Bronchial epithelial cell (primary cell): Measurements from ENCODE around the gene CCL26. TPM values are rescaled to one million over a fixed set of nuclear protein-coding genes. Genes with fewer than 3 reads are reported as not detected.
"Not testable (repeated sequence)": the region's sequence is repeated elsewhere in the genome, so short reads cannot be mapped to it uniquely, and the experiment has no call there.

Experiments used
- DNase-seq: peaks from one replicate; pipeline ENCODE4 v3.0.0-alpha.2; 2010; ENCODE audit warnings: low read depth
- FAIRE-seq: peaks from 2 replicates; lab custom pipeline; 2011; peaks lifted over from hg19 to GRCh38; lab: Jason Lieb, UNC
- H3K27me3 ChIP-seq: 2 replicates; pipeline ENCODE4 v1.5.1; 2011; ENCODE audit warnings: low read length; ENCODE audit not compliant: control insufficient read depth, insufficient read depth
- H3K36me3 ChIP-seq: 2 replicates; pipeline ENCODE4 v1.5.1; 2011; ENCODE audit warnings: low read length; ENCODE audit not compliant: control insufficient read depth, insufficient read depth
- H3K4me3 ChIP-seq: 2 replicates; pipeline ENCODE4 v1.5.1; 2011; ENCODE audit warnings: mild to moderate bottlenecking, low read depth, low read length, control low read depth
- total RNA-seq: library from RNA; depleted of rRNA; stranded (reverse); fragments of >200 nt; gene quantifications from 2 replicates; pipeline ENCODE4 v1.2.1, GENCODE V29; 2014
- TF ChIP-seq, protein P1 (sequence below): IDR thresholded peaks from 2 replicates; pipeline ENCODE4 v1.5.1; 2011; ENCODE audit warnings: mild to moderate bottlenecking, moderate library complexity, low read length, control low read depth, inconsistent platforms; ENCODE audit not compliant: insufficient read depth, severe bottlenecking

Gene CCL26
- total RNA-seq, 1 donor from 2014 or later: not detected

- FAIRE-seq (no peak), DNase-seq (no peak)
- Histone ChIP-seq H3K27me3 (no peaks in the 10 kb centered on the region), H3K36me3 (no peaks in the 10 kb centered on the region), H3K4me3 (no peak overlapping the region)
- TF ChIP-seq, protein P1, sequence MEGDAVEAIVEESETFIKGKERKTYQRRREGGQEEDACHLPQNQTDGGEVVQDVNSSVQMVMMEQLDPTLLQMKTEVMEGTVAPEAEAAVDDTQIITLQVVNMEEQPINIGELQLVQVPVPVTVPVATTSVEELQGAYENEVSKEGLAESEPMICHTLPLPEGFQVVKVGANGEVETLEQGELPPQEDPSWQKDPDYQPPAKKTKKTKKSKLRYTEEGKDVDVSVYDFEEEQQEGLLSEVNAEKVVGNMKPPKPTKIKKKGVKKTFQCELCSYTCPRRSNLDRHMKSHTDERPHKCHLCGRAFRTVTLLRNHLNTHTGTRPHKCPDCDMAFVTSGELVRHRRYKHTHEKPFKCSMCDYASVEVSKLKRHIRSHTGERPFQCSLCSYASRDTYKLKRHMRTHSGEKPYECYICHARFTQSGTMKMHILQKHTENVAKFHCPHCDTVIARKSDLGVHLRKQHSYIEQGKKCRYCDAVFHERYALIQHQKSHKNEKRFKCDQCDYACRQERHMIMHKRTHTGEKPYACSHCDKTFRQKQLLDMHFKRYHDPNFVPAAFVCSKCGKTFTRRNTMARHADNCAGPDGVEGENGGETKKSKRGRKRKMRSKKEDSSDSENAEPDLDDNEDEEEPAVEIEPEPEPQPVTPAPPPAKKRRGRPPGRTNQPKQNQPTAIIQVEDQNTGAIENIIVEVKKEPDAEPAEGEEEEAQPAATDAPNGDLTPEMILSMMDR: no peak
These were observed 30.5 kb upstream of the CCL26 start for GRCh38 chr7:75802552-75802821.

GRCh38 chr7:75798770-75799169 lies 26.8 kb upstream of the CCL26 start:
- H3K4me3 ChIP-seq: no peak overlapping the region
- no peak for FAIRE-seq
- H3K27me3 ChIP-seq: peaks cover 2% of the 10 kb centered on the region
- TF ChIP-seq, protein P1: no peak
- no peak for DNase-seq
- no peaks in the 10 kb centered on the region for H3K36me3 ChIP-seq

DNA sequence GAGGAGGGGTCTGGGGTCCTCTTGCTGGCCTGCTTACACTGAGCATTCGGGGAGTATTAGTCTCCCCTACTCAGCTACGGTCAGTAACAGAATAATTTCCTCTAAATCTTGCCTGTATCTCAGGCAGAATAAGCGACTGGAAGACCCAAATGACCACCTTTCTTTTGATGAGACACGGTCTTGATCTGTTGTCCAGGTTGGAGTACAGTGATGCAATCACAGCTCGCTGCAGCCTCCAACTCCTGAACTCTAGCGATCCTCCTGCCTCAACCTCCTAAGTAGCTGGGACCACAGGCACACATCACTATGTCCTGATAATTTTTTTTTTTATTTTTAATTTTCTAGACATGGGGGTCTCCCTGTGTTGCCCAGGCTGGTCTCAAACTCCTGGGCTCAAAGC lies 24.4 kb upstream of the CCL26 start:
- DNase-seq: no peak
- peaks cover 2% of the 10 kb centered on the region for H3K27me3 ChIP-seq
- no peak for FAIRE-seq
- no peak overlapping the region for H3K4me3 ChIP-seq
- TF ChIP-seq, protein P1: no peak
- no peaks in the 10 kb centered on the region for H3K36me3 ChIP-seq

GRCh38 chr7:75795831-75796285 lies 23.8 kb upstream of the CCL26 start:
- Histone ChIP-seq H3K4me3 (no peak overlapping the region), H3K36me3 (no peaks in the 10 kb centered on the region), H3K27me3 (peaks cover 2% of the 10 kb centered on the region)
- TF ChIP-seq, protein P1: no peak
- FAIRE-seq (no peak), DNase-seq (no peak)

DNA sequence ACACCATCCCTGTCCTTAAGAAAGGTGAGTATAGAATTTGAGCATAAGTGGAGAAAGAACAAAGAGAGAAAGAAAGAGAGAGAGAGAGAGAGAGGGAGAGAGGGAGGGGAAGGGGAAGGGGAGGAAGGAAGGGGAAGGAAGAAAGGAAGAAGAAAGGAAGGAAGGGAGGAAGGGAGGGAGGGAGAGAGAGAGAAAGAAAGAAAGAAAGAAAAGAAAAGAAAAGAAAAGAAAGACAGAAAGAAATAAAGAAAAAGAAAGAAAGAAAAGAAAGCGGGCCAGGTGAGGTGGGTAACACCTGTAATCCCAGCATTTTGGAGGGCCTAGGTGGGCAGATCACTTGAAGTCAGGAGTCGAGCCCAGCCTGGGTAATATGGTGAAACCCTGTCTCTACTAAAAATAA lies 21.7 kb upstream of the CCL26 start:
- FAIRE-seq: no peak
- no peak for DNase-seq

GRCh38 chr7:75792567-75792966 lies 20.6 kb upstream of the CCL26 start:
- DNase-seq, H3K27me3 ChIP-seq, H3K4me3 ChIP-seq, H3K36me3 ChIP-seq, FAIRE-seq: not testable (repeated sequence)

More for the DNA sequence above, 21.7 kb upstream of the CCL26 start:
- no peaks in the 10 kb centered on the region for H3K36me3 ChIP-seq
- TF ChIP-seq, protein P1: no peak
- no peak overlapping the region for H3K4me3 ChIP-seq
- peaks cover 2% of the 10 kb centered on the region for H3K27me3 ChIP-seq
